ENCODE data around the gene MYO1A.

- TF ChIP-seq CTCF (IDR thresholded peaks at IDR 0.05 in 4 of 5, conservative IDR thresholded peaks at IDR 0.05 in 1 of 5): no peak
- no peak for TF ChIP-seq POLR2A (IDR thresholded peaks at IDR 0.05)
These were observed 1.1 kb upstream of the MYO1A start for GRCh38 chr12:57051011-57051410.

Data from gastrocnemius medialis (tissue), 4 donors.